HG02970 (cell line): ENCODE measurements around the gene SPAG9.

Experiments
- ATAC-seq: cut with Tn5 transposase; IDR thresholded peaks from one replicate; pipeline ENCODE4 v1.9.1; 2021; ENCODE audit warnings: mild to moderate bottlenecking, moderate library complexity, moderate number of reproducible peaks; ENCODE audit not compliant: unreplicated experiment, low FRiP score

Gene SPAG9

DNA sequence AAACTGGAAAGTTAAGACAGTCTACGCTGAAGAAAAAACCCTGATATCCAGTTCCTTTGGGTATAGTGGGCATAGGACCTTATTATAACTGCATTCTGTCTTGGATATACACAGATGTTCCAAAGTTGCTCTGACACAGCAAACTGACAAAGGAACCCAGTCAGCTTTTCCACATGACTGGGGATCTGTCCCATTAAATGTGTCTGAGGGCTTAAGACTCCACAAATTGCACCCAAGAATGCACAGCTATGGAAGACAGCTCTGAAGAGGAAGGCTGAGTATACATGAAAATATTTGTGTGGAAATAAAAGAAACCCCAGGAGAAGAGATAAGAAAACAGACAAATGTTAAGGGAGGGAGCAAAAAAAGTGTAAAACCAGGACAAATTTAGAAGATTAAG is 114.1 kb downstream of the SPAG9 start:
- ATAC-seq, result no peak

DNA sequence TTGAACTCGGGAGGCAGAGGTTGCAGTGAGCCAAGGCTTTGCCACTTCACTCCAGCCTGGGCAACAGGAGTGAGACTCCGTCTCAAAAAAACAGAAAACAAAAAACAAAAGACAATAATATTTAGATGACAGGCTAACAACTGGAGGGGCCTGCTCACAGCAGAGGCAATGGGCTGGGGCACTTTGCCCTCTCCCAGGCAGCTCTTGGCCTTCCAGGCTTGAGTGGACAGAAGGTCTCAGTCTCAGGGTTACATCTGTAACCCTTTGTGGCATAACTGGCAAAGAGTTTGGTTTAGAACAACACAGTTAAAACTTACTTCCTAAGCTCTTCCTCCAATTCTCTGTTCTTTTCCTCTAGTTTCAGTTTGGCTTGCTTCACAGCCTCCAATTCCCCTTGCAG is 114.9 kb downstream of the SPAG9 start:
- ATAC-seq, result no peak

DNA sequence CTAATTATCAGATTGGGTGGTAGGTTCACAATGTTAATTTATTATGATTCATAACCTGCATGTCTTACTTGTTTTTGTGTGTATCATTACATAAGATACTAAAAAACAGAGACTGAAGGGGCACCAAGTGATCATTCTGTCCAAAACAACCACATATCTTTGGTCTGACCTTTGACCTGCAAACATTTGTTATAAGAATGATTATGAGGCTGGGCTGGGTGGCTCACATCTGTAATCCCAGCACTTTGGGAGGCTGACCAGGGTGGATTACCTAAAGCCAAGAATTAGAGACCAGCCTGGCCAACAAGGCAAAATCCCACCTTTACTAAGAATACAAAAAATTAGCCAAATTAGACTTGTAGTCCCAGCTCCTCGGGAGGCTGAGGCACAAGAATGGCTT is 116.4 kb downstream of the SPAG9 start:
- no peak for ATAC-seq

DNA sequence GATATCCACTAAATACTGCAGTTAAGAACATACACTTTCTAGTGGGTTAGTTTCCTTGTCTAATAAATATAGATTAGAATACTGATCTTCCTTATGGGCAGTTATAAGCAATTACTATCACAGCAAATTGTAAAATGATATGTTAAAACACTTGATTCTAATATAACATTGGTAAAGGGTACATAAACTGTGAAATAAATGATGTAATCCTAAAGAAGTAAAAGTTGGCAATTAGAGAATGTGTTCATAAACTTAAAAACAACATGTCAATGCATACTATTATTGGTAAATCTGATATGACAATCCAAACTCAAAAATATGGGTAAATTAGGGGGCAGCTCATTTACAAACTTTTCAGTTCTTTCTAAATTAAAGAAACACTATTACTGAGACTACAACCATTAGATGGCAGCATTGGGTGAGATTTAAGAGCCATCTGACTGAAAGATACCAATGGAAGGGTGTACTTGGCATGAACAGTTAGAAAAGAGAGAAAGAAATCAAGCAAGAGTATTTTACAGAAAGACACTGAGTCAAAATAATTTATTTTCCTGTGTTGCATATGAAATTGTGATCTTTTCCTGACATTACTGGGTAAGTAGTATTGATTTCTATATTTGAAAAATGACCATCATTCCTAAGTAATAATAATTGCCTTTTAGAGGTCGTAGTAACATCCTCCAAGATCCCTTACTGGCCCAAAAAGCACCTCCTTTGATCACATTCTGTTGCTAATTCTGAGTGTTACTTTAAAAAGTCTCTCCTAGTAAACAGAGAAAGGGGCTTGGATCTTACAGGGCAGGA is 119.6 kb downstream of the SPAG9 start:
- no peak for ATAC-seq

DNA sequence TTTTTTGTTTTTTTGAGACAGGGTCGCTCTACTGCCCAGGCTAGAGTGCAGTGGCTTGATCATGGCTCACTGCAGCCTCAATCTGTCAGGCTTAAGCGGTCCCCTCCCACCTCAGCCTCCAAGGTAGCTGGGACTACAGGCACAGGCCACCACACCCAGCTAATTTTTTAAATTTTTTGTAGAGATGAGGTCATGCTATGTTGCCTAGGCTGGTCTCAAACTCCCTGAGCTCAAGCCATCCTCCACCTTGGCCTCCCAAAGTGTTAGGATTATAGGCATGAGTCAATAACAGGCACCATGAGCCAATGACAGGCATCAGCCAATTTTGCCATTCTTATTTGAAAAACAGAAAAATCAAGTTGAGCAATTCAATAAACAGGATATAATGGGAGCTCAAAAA is 125.0 kb downstream of the SPAG9 start:
- no peak for ATAC-seq

DNA sequence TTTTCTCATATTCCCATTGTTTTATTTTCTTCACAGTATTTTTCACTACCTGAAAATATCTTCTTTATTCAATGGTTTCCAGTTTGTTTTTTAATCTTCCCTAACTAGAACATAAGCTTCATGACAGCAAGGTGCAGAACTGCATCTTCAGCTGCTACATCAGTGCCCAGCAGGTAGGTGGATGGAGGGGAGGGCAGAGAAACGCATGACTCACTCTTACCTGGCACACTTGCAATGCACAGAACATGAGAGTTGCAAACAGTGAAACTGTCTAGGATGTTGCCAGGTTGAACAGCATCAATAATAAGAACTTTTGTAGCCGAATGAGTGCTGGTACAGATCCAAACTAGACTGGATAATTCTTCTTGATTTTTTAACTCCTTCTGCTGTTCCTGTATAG is 127.1 kb downstream of the SPAG9 start:
- no peak for ATAC-seq

DNA sequence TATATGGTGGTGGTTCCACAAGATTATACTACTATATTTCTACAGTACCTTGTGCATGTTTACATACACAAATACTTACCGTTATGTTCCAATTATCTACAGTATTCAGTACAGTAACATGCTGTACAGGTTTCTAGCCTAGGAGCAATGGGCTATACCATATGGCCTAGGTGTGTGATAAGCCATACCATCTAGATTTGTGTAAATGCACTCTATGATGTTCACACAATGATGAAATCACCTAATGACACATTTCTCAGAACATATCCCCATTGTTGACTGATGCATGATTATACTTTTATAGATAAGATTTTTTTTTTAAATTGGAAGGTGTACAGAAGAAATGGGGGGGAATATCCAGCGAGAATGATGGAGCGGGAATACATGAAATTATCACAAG is 131.5 kb downstream of the SPAG9 start:
- no peak for ATAC-seq

DNA sequence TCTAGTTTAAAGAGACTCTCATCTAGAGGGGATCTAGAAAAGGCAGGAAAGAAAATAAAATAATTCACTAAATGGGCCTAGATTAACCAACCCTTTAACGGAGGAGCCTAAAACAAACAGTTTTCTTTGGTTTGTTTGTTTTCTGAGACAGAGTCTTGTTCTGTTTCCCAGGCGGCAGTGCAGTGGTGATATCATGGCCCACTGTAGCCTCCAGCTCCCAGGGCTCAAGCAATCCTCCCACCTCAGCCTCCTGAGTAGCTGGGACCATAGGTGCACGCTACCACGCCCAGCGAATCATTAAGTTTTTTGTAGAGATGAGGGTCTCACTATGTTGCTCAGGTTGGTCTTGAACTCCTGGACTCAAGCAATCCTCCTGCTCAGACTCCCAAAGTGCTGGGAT is 132.2 kb downstream of the SPAG9 start:
- no peak for ATAC-seq

DNA sequence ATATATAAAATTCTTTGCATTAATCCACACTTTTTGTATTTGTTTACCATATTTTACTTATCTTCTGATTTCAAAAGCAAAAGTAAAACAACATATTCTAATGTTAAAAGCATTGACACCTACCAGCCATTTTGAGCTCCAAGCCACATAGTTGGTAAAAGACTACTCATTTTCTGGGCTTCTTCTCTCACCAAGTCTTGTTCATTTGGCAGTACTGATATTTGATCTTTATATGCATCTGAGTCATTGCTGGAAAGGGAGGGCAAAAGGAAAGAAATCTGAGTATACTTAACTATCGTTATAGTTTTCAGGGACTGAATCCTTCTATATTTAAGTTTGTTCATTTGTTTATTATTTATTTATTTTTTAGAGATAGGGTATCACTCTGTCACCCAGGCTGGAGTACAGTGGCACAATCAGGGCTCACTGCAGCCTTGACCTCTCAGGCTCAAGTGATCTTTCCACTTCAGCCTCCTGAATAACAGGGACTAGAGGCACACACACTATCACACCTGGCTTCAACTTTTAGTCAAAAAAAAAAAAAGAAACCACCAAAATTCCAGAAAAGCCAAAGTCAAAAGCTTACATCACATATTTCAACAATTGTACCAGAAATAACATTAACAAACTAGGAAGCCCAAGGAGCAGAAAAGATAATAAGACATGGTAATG is 133.5 kb downstream of the SPAG9 start:
- ATAC-seq, result no peak

DNA sequence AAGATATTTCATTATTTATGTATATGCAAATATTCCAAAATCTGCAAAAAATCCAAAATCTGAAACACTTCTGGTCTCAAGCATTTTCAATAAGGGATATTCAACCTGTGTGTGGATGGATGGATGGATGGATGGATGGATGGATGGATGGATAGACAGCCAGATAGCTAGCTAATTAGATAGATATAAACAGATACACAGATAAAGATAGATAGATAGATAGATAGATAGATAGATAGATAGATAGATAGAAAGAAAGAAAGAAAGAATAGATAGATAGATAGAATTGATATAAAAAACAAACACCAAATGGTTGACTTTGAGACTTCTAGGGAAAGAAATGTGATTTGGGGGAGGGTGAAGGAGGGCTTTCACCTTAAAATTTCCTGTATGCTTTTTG is 139.4 kb downstream of the SPAG9 start:
- no peak for ATAC-seq

DNA sequence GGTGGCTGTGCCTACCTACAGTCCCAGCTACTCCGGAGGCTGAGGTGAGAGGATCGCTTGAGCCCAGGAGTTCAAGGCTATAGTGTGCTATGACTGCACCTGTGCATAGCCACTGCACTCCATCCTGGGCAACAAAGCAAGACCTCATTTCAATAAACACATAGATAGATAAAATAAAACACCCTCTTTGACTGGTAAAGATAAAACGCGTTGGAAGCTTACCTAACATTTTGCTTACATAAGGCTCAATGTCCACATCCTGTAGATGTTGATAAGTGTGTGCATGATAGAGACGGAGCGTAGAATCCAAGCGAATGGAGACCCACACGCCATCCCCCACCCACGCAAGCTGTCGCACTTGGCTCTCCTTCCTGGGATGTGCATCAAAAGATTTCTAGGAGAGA is 141.1 kb downstream of the SPAG9 start:
- ATAC-seq, result no peak

DNA sequence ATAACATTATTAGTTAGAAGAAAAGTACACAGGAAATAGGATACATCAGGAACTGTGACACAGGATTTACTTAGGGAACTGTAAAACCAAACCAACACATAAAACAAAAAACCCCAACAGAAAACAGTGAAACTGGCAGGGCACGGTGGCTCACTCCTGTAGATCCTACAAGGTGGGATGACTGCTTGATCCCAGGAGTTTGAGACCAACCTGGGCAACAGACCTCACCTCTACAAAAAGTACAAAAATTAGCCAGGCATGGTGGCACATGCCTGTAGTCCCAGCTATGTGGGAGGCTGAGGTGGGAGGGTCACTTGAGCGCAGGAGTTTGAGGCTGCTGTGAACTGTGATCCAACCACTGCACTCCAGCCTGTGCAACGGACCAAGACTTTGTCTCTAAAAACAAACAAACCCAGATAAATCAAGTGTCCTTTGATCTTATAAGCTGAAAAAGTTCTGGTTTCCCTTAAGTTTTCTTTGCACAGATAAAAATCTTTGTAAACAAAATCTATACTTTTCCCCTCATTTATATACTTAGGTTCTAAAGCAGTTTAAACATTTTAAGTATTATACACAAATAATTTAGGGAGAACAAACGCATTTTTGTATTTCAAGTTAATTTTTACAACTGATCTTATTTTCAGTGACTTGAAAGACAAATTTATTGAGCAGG is 143.0 kb downstream of the SPAG9 start:
- ATAC-seq, result no peak

DNA sequence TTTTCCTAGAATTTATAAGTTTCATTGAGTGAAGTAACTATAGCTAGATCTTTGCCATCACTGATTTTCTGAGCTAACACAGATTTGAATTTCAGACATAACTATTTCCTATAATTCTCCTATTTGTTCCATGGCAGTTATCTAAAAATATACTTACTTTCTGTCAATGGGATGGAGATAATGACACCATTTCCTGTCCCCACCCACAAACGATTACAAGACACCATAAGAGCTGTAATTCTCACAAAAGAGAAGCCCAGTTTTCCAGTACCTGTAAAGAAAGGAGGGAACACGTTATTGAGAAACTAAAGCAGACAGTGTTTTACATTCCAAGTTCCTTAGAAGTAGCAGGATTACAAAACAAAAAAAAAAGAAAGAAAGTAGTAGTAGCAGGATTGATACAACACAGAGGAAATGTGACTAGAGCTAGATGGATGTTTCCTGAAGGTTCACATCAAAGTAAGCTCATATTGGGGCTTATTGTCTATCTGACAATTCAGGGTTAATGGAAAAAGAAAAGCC is 143.7 kb downstream of the SPAG9 start:
- ATAC-seq, result no peak

DNA sequence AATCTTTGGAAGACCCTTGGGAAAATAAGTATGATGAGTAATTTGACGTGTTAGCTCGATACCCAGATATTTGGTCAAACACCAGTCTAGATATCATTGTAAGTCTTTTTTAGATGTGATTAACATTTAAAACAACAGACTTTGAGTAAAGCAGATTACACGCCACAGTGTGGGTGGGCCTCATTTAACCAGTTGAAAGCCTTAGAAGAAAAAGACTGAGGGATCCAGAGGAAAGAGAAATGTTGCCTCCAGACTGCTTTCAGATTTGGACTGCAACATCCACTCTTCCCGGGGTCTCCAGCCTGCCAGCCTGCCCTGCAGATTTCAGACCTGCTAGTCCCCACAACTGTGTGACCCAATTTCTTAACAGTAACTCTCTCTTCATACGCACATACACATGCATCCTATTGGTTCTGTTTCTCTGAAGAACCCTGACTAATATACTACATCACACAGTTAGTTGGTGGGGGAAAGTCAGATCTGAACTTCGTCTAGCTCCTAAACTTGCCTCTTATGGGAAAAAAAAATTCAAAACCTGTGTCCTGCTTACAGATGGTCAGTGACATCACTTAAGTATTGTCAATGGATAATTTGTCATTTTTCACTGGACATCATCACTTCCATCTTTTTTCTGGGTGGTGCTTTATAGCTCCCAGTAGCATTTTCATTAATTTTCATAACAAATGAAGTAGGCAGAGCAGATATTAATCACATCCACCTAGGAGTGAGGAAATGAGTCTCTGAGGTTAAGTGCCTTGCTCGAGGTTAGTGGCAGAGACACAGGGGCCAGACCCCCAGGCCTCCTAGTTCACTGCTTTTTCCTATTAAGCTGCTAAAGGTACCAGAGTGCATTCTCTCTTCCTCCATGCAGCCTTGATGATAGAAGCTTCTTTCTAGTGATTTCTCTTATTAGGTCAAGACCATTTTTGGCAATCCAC is 146.8 kb downstream of the SPAG9 start:
- no peak for ATAC-seq

DNA sequence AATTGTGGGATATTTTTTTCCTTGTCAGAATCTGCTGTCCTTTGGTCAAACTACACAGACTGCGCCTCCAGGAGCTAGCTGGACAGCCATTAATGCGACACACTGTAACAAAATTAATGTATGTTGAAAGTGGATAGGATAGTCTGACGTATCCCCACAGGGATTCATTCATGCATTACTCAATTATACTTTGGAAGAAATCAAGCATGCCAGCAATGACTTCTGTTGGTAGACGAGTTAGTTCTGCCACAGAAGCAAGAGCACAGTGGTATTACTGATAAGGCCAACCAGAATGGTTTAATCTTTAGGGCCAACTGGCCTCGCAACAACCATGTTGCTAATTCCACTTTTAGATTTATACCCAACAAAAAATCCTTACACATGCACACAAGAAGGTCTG is 148.1 kb downstream of the SPAG9 start:
- no peak for ATAC-seq

DNA sequence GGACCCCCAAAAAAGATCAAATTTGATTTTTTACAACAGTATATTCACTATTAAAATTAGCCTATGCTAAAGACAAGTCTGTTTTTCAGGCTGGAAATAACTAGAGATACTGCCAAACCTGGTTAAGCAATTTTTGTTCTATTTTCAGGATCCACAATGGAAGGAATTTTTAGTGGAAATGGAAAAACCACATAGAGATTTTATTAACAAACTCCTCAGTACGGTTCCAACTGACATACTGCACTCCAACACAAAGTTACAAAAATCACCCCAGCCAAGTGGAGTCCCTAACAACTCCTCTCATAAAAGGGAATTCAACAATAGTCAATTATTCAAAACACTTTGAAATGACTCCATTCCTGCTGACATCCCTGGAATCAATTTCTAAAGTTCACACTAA is 152.9 kb downstream of the SPAG9 start:
- ATAC-seq, result no peak

DNA sequence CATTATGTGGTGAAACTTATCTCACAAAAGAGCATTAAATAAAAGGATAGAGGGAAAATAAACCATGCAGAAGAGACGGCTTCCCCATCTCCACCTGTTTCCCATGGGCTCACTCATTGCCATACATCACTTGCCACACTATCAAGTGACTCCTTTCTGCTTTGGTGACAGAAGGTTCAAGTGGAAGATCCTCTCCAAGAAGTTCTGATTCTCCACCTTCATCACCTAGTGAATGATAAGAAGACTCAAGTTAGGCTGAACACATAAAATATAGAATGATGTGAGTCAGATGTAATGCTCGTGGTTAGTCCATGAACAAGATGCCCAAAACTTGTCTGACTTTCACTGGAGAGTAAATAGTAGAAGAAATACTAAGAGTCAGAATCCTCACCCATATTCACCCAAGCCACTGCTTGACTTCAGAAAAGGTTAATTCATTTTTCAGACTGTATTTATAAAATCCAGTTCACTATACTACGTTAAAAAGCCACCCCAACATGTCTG is 154.5 kb downstream of the SPAG9 start:
- no peak for ATAC-seq

DNA sequence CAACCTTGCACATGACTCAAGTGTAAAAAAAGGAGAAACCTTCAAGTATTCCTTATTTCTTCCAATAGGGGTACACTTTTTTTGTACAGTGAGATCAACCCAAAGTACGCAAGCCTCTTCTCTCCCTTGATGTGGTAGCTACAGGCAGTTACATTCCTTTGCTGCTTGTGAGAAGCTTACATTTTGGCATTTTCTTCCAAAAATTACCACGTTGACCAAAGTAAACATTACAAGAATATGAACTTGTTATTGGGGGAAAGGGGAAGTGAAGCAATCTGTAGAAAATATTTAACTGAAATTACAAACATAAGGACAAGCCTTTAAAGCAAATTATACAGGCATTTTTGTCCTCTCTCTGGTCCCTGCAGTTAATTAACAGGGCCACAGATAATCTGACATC is 157.5 kb downstream of the SPAG9 start:
- ATAC-seq, result no peak

DNA sequence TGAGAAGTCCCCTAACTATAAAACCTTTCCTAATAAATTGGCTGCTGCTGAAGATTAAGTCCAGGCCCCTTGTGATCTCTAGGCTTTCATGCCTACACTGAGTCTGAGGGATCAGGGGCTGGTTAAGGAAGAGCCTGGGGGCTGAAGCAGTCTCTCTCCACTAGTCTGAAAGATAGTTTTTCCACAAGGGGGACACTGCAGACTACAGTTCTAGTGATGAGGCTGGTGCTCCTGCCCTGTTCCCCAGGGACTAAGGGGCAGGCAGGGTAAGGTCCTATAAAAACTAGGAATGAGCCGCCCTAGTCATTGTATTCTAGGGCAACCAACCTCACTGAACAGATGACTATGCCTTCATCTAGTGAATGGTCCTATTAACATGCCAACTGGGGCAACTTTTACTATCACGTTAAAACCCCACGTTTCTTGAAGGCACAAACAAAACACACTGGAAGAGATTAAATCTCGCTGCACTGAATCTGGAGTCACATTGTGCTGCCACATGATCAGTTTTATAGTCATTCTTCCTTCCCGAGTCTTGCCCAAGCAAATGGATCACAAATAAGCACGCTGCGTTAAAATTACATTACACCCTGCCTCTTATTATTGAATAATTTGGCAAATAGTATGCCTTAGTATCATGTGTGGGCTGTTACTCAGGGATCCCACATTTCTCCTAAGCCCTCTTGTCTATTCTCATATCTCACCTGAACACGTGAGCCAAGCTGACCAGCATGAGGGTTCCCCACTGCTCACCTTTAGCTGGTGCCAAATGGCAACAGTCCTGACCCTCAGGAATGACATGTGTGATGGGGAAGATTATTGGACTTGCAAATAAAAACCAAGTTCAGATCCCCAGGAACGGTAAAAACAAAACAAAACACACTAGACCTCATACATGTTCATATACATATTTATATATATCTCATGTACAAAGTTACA is 159.1 kb downstream of the SPAG9 start:
- ATAC-seq, result no peak
